H1 (cell line): ENCODE results near the gene RPL31.

Source experiments
- CTCF ChIP-seq, 3 experiments: IDR thresholded peaks; 1 replicate in 2 of 3; 2 replicates in 1 of 3; pipeline versions ENCODE4 v1.5.1 to v1.6.1; 2011; ENCODE audit warnings: low read length in 3 of 3, mild to moderate bottlenecking in 3 of 3, inconsistent platforms in 2 of 3, low read depth in 1 of 3, moderate library complexity in 1 of 3; ENCODE audit not compliant: insufficient read depth in 1 of 3; ENCODE audit errors: control extremely low read depth in 1 of 3
- EGR1 ChIP-seq: IDR thresholded peaks from 2 replicates; pipeline ENCODE4 v1.6.1; 2011; ENCODE audit warnings: low read depth, low read length, borderline replicate concordance
- MAX ChIP-seq: IDR thresholded peaks from 2 replicates; pipeline ENCODE4 v1.6.1; 2012; ENCODE audit warnings: inconsistent platforms
- POLR2A ChIP-seq, 2 experiments: IDR thresholded peaks; 1 replicate in 1 of 2; 2 replicates in 1 of 2; pipeline ENCODE4 v1.6.1; 2011; ENCODE audit warnings: low read depth in 2 of 2, low read length in 2 of 2, mild to moderate bottlenecking in 2 of 2; ENCODE audit errors: control extremely low read depth in 1 of 2

GRCh38 chr2:100968146-100969145 is 33.6 kb upstream of the RPL31 start:
- TF ChIP-seq CTCF (IDR thresholded peaks at IDR 0.05; ENCODE audit: control extremely low read depth in 1 of 3, insufficient read depth in 1 of 3, low read depth in 1 of 3, low read length in 3 of 3) (no peak), EGR1 (no peak), POLR2A (IDR thresholded peaks at IDR 0.05; ENCODE audit: control extremely low read depth in 1 of 2, low read depth in 2 of 2, low read length in 2 of 2) (no peak), MAX (no peak)
